GM23338 (cell line): ENCODE data around the gene CD109. TPM values are rescaled to one million over a fixed set of nuclear protein-coding genes. Genes with fewer than 3 reads are reported as not detected.
"Not testable (repeated sequence)": the region's sequence is repeated elsewhere in the genome, so short reads cannot be mapped to it uniquely, and the experiment has no call there.

ENCODE experiments used
- ATAC-seq: fragments of 200-7000 bp; cut with Tn5 transposase; 3 replicates; pipeline ENCODE4 v1.9.1; 2020
- DNase-seq: peaks from one replicate; pipeline ENCODE4 v3.0.0-alpha.2; 2015; ENCODE audit warnings: low spot score
- H2AFZ ChIP-seq: fragments of 200-600 bp; sonication (generic); 2 replicates; pipeline ENCODE4 v1.8.0; 2016; ENCODE audit warnings: antibody characterized with exemption, mild to moderate bottlenecking, moderate library complexity
- H3F3A ChIP-seq: fragments of 200-600 bp; sonication (generic); replicated peaks from 2 replicates; pipeline ENCODE4 v1.8.0; 2017; ENCODE audit warnings: antibody characterized with exemption, mixed run types, low read depth
- H3K27ac ChIP-seq: fragments of 200-600 bp; sonication (generic); 2 replicates; pipeline ENCODE4 v1.6.1; 2016; ENCODE audit warnings: low read depth
- H3K27me3 ChIP-seq: fragments of 200-600 bp; sonication (generic); 2 replicates; pipeline ENCODE4 v1.8.0; 2016; ENCODE audit warnings: mild to moderate bottlenecking, mixed run types, moderate library complexity; ENCODE audit not compliant: insufficient read depth
- H3K36me3 ChIP-seq: fragments of 200-600 bp; sonication (generic); 2 replicates; pipeline ENCODE4 v1.8.0; 2016; ENCODE audit warnings: mild to moderate bottlenecking; ENCODE audit not compliant: insufficient read depth
- H3K4me1 ChIP-seq: fragments of 200-600 bp; sonication (generic); 2 replicates; pipeline ENCODE4 v1.8.0; 2016; ENCODE audit warnings: mild to moderate bottlenecking, moderate library complexity; ENCODE audit not compliant: insufficient read depth
- H3K4me2 ChIP-seq: fragments of 200-600 bp; sonication (generic); 2 replicates; pipeline ENCODE4 v1.7.1; 2017; ENCODE audit warnings: mixed run types
- H3K4me3 ChIP-seq: fragments of 200-600 bp; sonication (generic); 2 replicates; pipeline ENCODE4 v1.6.1; 2016; ENCODE audit warnings: mixed run types
- H3K79me2 ChIP-seq: fragments of 200-600 bp; sonication (generic); replicated peaks from 2 replicates; pipeline ENCODE4 v1.8.0; 2017; ENCODE audit warnings: mild to moderate bottlenecking; ENCODE audit not compliant: insufficient read depth
- H3K9me2 ChIP-seq: fragments of 200-600 bp; sonication (generic); 2 replicates; pipeline ENCODE4 v1.8.0; 2017; ENCODE audit not compliant: insufficient read depth
- H4K20me1 ChIP-seq: fragments of 200-600 bp; sonication (generic); replicated peaks from 2 replicates; pipeline ENCODE4 v1.8.0; 2017; ENCODE audit warnings: mild to moderate bottlenecking; ENCODE audit not compliant: insufficient read depth
- H3K27ac Mint-ChIP-seq: 2 replicates; pipeline ENCODE4 v1.8.0; 2020; ENCODE audit warnings: inconsistent platforms, mild to moderate bottlenecking, moderate library complexity, mixed read lengths
- H3K27me3 Mint-ChIP-seq: 3 replicates; pipeline ENCODE4 v1.8.0; 2022; ENCODE audit warnings: low read depth, mild to moderate bottlenecking, moderate library complexity, mixed read lengths, inconsistent platforms; ENCODE audit not compliant: insufficient read depth, poor library complexity
- H3K36me3 Mint-ChIP-seq: 3 replicates; pipeline ENCODE4 v1.8.0; 2021; ENCODE audit warnings: low read depth, mild to moderate bottlenecking, inconsistent platforms, moderate library complexity, mixed read lengths
- H3K4me1 Mint-ChIP-seq: 3 replicates; pipeline ENCODE4 v1.8.0; 2020; ENCODE audit warnings: mild to moderate bottlenecking, inconsistent platforms, mixed read lengths
- H3K4me3 Mint-ChIP-seq: 3 replicates; pipeline ENCODE4 v1.8.0; 2021; ENCODE audit warnings: moderate library complexity, mild to moderate bottlenecking, inconsistent platforms, mixed read lengths
- H3K9me3 Mint-ChIP-seq: 3 replicates; pipeline ENCODE4 v1.8.0; 2020; ENCODE audit warnings: moderate library complexity, mild to moderate bottlenecking, inconsistent platforms, mixed read lengths
- CREB1 ChIP-seq: fragments of 250-450 bp; sonication (Bioruptor Pico); IDR thresholded peaks from 2 replicates; pipeline ENCODE4 v1.5.0; 2020; ENCODE audit warnings: low read depth, mild to moderate bottlenecking, moderate library complexity
- NANOG ChIP-seq: IDR thresholded peaks from 2 replicates; pipeline ENCODE4 v1.6.1; 2016; ENCODE audit warnings: antibody characterized with exemption, borderline replicate concordance
- POLR2AphosphoS5 ChIP-seq: IDR thresholded peaks from 2 replicates; pipeline ENCODE4 v1.6.1; 2016; ENCODE audit warnings: antibody characterized with exemption, low read depth
- STAT1 ChIP-seq: IDR thresholded peaks from one replicate; pipeline ENCODE4 v1.6.1; 2016; ENCODE audit warnings: antibody characterized with exemption; ENCODE audit not compliant: unreplicated experiment
- ZNF331 ChIP-seq: fragments of 250-450 bp; sonication (Bioruptor Pico); IDR thresholded peaks from 2 replicates; pipeline ENCODE4 v1.5.0; 2020; ENCODE audit warnings: low read depth, mild to moderate bottlenecking, moderate library complexity
- polyA plus RNA-seq: library from polyadenylated mRNA; unstranded; fragments of >200 nt; fragmentation: Nextera tagmentation; extraction: Ambion mirVana; gene quantifications from 2 replicates; pipeline ENCODE4 v1.2.1, GENCODE V29; 2016
- total RNA-seq: library from RNA; depleted of rRNA; stranded (reverse); fragments of >200 nt; shearing (Covaris generic); gene quantifications from 2 replicates; pipeline ENCODE4 v1.2.3, GENCODE V29; 2014
- TF ChIP-seq, protein P1 (sequence below), 2 experiments: fragments of 200-600 bp in 1 of 2; sonication (generic) in 1 of 2; conservative IDR thresholded peaks; 2 replicates each; pipeline versions ENCODE4 v1.5.1 to v1.6.1; 2016 to 2017; ENCODE audit warnings: antibody characterized with exemption in 2 of 2, low read depth in 2 of 2, mild to moderate bottlenecking in 2 of 2, moderate library complexity in 1 of 2
- TF ChIP-seq, protein P2 (sequence below): fragments of 250-450 bp; sonication (Bioruptor Pico); IDR thresholded peaks from 2 replicates; pipeline ENCODE4 v1.5.0; 2020; ENCODE audit warnings: mild to moderate bottlenecking, moderate library complexity

The CD109 gene
- total and polyA plus RNA-seq, 2 experiments from 2014 or later, result 1.1 to 5.3 TPM

DNA sequence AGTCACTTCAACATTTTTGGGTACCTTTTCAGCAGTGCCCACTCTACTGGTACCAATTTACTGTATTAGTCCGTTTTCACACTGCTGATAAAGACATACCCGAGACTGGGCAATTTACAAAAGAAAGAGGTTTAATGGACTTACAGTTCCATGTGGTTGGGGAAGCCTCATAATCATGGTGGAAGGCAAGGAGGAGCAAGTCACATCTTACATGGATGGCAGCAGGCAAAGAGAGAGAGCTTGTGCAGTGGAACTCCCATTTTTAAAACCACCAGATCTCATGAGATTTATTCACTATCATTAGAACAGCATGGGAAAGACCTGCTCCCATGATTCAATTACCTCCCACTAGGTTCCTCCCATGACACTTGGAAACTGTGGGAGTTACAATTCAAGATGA lies 12.4 kb upstream of the CD109 start:
- H3K79me2 ChIP-seq, result not testable (repeated sequence)
- peaks cover 22% of the 10 kb centered on the region for H3K9me3 Mint-ChIP-seq

DNA sequence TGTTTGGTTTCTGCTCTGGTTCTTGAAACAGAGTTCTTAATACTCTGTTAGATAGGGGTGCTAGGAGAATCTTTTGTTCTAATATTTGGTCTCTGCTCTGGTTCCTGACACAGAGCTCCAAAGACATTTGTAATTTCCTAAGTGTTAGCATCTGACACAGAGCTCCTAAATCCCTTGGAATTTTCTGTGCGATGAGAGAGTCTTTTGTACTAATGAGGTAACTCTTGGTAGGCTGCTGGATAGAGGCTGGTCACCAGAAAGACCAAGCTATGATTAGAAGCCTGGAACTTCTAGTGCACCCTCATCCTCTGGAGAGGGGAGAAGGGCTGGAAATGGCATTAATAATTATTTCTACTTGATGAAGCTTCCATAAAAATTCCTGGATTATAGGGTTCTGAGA lies 7.7 kb upstream of the CD109 start:
- Histone ChIP-seq H3K36me3 (no peaks in the 10 kb centered on the region), H3K9me2 (no peaks in the 10 kb centered on the region; the same call in 1 of the 2 replicates), H3K4me1 (no peaks in the 10 kb centered on the region), H3K27ac (no peak overlapping the region), H3K4me2 (no peak overlapping the region), H3K79me2 (no peaks in the 10 kb centered on the region), H4K20me1 (no peaks in the 10 kb centered on the region), H2AFZ (no peak overlapping the region), H3F3A (no peaks in the 10 kb centered on the region), H3K27me3 (no peaks in the 10 kb centered on the region), H3K4me3 (no peak overlapping the region)
- no peak for TF ChIP-seq NANOG
- TF ChIP-seq, protein P1, sequence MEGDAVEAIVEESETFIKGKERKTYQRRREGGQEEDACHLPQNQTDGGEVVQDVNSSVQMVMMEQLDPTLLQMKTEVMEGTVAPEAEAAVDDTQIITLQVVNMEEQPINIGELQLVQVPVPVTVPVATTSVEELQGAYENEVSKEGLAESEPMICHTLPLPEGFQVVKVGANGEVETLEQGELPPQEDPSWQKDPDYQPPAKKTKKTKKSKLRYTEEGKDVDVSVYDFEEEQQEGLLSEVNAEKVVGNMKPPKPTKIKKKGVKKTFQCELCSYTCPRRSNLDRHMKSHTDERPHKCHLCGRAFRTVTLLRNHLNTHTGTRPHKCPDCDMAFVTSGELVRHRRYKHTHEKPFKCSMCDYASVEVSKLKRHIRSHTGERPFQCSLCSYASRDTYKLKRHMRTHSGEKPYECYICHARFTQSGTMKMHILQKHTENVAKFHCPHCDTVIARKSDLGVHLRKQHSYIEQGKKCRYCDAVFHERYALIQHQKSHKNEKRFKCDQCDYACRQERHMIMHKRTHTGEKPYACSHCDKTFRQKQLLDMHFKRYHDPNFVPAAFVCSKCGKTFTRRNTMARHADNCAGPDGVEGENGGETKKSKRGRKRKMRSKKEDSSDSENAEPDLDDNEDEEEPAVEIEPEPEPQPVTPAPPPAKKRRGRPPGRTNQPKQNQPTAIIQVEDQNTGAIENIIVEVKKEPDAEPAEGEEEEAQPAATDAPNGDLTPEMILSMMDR (conservative IDR thresholded peaks at IDR 0.05; ENCODE audit: low read depth in 2 of 2), result no peak
- no peak for TF ChIP-seq ZNF331 (CRISPR knock-in tag)
- no peak for TF ChIP-seq CREB1 (CRISPR knock-in tag)
- H3K36me3 Mint-ChIP-seq, result peaks cover 7% of the 10 kb centered on the region; the same call in 2 of the 3 replicates
- ATAC-seq (no peak), DNase-seq (no peak)
- H3K27ac Mint-ChIP-seq, result no peak overlapping the region
- no peak overlapping the region for H3K4me3 Mint-ChIP-seq
- H3K4me1 Mint-ChIP-seq, result no peaks in the 10 kb centered on the region
- H3K27me3 Mint-ChIP-seq, result peaks cover 2% of the 10 kb centered on the region
- H3K9me3 Mint-ChIP-seq, result peaks cover 16% of the 10 kb centered on the region

More for the DNA sequence above, 12.4 kb upstream of the CD109 start:
- not testable (repeated sequence) for DNase-seq, H3K4me3 Mint-ChIP-seq, H3F3A ChIP-seq, ATAC-seq, H3K9me2 ChIP-seq, H3K4me1 Mint-ChIP-seq, H3K36me3 ChIP-seq, H2AFZ ChIP-seq, H3K27me3 ChIP-seq, H3K4me2 ChIP-seq, H3K27ac Mint-ChIP-seq, H3K27ac ChIP-seq, H3K36me3 Mint-ChIP-seq, H3K4me3 ChIP-seq, H3K27me3 Mint-ChIP-seq, H4K20me1 ChIP-seq, H3K4me1 ChIP-seq

DNA sequence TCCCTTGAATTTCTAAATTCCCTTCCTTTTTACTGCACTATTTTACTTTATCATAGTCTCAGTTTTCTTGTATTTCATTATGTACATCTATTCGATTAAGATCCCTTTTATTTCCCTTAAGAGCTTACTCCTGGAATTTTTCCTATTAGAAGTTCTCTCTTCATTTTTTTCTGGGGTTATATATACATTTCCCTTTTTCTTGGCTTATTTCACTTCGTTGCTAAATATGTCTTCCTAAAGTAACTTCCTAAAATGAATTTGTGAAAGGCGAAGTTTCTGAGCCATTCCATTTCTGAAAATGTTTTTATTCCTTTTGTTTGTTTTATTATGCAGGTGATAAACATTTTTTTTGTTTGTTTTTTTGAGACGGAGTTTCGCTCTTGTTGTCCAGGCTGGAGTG lies 5.9 kb upstream of the CD109 start:
- H3K4me1 Mint-ChIP-seq, result peaks cover 2% of the 10 kb centered on the region; the same call in 2 of the 3 replicates
- no peak overlapping the region for H3K4me3 ChIP-seq
- no peaks in the 10 kb centered on the region for H3F3A ChIP-seq
- peaks cover 7% of the 10 kb centered on the region for H3K27me3 Mint-ChIP-seq
- H3K79me2 ChIP-seq, result no peaks in the 10 kb centered on the region
- ATAC-seq, result no peak
- H2AFZ ChIP-seq, result no peak overlapping the region
- H3K4me3 Mint-ChIP-seq, result no peak overlapping the region
- peaks cover 9% of the 10 kb centered on the region for H3K27me3 ChIP-seq
- no peak overlapping the region for H3K27ac Mint-ChIP-seq
- H3K9me3 Mint-ChIP-seq, result peaks cover 7% of the 10 kb centered on the region; the same call in 2 of the 3 replicates
- no peaks in the 10 kb centered on the region; the same call in 1 of the 2 replicates for H3K9me2 ChIP-seq
- no peaks in the 10 kb centered on the region for H3K36me3 ChIP-seq
- no peaks in the 10 kb centered on the region for H4K20me1 ChIP-seq
- DNase-seq, result no peak
- no peak overlapping the region for H3K27ac ChIP-seq
- H3K4me1 ChIP-seq, result peaks cover 2% of the 10 kb centered on the region; the same call in 1 of the 2 replicates
- no peak overlapping the region for H3K4me2 ChIP-seq
- peaks cover 7% of the 10 kb centered on the region; the same call in 2 of the 3 replicates for H3K36me3 Mint-ChIP-seq
- TF ChIP-seq, protein P1 (conservative IDR thresholded peaks at IDR 0.05; ENCODE audit: low read depth in 2 of 2), result no peak
- TF ChIP-seq STAT1 (no peak), POLR2AphosphoS5 (no peak)
- TF ChIP-seq, protein P2, sequence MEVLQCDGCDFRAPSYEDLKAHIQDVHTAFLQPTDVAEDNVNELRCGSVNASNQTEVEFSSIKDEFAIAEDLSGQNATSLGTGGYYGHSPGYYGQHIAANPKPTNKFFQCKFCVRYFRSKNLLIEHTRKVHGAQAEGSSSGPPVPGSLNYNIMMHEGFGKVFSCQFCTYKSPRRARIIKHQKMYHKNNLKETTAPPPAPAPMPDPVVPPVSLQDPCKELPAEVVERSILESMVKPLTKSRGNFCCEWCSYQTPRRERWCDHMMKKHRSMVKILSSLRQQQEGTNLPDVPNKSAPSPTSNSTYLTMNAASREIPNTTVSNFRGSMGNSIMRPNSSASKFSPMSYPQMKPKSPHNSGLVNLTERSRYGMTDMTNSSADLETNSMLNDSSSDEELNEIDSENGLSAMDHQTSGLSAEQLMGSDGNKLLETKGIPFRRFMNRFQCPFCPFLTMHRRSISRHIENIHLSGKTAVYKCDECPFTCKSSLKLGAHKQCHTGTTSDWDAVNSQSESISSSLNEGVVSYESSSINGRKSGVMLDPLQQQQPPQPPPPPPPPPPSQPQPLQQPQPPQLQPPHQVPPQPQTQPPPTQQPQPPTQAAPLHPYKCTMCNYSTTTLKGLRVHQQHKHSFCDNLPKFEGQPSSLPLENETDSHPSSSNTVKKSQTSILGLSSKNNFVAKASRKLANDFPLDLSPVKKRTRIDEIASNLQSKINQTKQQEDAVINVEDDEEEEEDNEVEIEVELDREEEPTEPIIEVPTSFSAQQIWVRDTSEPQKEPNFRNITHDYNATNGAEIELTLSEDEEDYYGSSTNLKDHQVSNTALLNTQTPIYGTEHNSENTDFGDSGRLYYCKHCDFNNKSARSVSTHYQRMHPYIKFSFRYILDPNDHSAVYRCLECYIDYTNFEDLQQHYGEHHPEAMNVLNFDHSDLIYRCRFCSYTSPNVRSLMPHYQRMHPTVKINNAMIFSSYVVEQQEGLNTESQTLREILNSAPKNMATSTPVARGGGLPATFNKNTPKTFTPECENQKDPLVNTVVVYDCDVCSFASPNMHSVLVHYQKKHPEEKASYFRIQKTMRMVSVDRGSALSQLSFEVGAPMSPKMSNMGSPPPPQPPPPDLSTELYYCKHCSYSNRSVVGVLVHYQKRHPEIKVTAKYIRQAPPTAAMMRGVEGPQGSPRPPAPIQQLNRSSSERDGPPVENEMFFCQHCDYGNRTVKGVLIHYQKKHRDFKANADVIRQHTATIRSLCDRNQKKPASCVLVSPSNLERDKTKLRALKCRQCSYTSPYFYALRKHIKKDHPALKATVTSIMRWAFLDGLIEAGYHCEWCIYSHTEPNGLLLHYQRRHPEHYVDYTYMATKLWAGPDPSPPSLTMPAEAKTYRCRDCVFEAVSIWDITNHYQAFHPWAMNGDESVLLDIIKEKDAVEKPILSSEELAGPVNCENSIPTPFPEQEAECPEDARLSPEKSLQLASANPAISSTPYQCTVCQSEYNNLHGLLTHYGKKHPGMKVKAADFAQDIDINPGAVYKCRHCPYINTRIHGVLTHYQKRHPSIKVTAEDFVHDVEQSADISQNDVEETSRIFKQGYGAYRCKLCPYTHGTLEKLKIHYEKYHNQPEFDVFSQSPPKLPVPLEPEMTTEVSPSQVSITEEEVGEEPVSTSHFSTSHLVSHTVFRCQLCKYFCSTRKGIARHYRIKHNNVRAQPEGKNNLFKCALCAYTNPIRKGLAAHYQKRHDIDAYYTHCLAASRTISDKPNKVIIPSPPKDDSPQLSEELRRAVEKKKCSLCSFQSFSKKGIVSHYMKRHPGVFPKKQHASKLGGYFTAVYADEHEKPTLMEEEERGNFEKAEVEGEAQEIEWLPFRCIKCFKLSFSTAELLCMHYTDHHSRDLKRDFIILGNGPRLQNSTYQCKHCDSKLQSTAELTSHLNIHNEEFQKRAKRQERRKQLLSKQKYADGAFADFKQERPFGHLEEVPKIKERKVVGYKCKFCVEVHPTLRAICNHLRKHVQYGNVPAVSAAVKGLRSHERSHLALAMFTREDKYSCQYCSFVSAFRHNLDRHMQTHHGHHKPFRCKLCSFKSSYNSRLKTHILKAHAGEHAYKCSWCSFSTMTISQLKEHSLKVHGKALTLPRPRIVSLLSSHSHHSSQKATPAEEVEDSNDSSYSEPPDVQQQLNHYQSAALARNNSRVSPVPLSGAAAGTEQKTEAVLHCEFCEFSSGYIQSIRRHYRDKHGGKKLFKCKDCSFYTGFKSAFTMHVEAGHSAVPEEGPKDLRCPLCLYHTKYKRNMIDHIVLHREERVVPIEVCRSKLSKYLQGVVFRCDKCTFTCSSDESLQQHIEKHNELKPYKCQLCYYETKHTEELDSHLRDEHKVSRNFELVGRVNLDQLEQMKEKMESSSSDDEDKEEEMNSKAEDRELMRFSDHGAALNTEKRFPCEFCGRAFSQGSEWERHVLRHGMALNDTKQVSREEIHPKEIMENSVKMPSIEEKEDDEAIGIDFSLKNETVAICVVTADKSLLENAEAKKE (CRISPR knock-in tag), result no peak
